Tibial nerve (tissue), 3 donors: Measurements from ENCODE around the gene SOWAHC.

Source experiments
- POLR2A ChIP-seq, 2 donors: fragments of 450-650 bp; IDR thresholded peaks; one replicate each; pipeline ENCODE4 v1.6.1; 2017; ENCODE audit warnings: antibody characterized with exemption in 2 of 2, mild to moderate bottlenecking in 2 of 2, moderate library complexity in 2 of 2
- TF ChIP-seq, protein P1 (sequence below), 5 experiments: fragments of 200-600 bp in 3 of 5; fragments of 450-650 bp in 2 of 5; sonication (generic) in 3 of 5; IDR thresholded peaks; one replicate each; pipeline ENCODE4 v1.5.1; 2016 to 2019; ENCODE audit warnings: antibody characterized with exemption in 5 of 5, mild to moderate bottlenecking in 3 of 5, moderate library complexity in 2 of 5

DNA sequence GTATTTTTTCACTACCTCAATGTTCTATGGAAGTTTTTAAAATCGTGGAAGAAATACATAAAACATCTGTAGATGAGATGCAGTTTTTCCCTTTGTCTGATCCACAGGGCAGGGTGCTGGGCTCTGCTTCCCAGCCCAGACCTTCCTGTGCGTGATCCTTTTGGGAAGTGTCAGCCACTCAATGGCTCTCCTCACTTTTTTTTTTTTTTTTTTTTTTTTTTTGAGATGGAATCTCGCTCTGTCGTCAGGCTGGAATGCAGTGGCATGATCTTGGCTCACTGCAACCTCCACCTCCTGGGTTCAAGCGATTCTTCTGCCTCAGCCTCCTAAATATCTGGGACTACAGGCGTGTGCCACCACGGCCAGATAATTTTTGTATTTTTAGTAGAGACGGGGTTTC, 32.8 kb downstream of the SOWAHC start:
- TF ChIP-seq, protein P1, sequence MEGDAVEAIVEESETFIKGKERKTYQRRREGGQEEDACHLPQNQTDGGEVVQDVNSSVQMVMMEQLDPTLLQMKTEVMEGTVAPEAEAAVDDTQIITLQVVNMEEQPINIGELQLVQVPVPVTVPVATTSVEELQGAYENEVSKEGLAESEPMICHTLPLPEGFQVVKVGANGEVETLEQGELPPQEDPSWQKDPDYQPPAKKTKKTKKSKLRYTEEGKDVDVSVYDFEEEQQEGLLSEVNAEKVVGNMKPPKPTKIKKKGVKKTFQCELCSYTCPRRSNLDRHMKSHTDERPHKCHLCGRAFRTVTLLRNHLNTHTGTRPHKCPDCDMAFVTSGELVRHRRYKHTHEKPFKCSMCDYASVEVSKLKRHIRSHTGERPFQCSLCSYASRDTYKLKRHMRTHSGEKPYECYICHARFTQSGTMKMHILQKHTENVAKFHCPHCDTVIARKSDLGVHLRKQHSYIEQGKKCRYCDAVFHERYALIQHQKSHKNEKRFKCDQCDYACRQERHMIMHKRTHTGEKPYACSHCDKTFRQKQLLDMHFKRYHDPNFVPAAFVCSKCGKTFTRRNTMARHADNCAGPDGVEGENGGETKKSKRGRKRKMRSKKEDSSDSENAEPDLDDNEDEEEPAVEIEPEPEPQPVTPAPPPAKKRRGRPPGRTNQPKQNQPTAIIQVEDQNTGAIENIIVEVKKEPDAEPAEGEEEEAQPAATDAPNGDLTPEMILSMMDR (IDR thresholded peaks at IDR 0.05) = no peak
- TF ChIP-seq POLR2A (IDR thresholded peaks at IDR 0.05) = no peak
